OCI-LY7 (cell line): Measurements from ENCODE around the gene RDH13.

Source experiments
- EZH2phosphoT487 ChIP-seq: fragments of 200-600 bp; sonication (generic); IDR thresholded peaks from 2 replicates; pipeline ENCODE4 v1.6.1; 2018; ENCODE audit warnings: low read depth, borderline replicate concordance, mild to moderate bottlenecking, mixed run types, antibody characterized with exemption, low read length, moderate library complexity, mixed read lengths
- TF ChIP-seq, protein P1 (sequence below): fragments of 200-600 bp; sonication (generic); conservative IDR thresholded peaks from 2 replicates; pipeline ENCODE4 v1.5.1; 2014; ENCODE audit warnings: mild to moderate bottlenecking, antibody characterized with exemption, low read length, moderate library complexity, mixed read lengths

DNA sequence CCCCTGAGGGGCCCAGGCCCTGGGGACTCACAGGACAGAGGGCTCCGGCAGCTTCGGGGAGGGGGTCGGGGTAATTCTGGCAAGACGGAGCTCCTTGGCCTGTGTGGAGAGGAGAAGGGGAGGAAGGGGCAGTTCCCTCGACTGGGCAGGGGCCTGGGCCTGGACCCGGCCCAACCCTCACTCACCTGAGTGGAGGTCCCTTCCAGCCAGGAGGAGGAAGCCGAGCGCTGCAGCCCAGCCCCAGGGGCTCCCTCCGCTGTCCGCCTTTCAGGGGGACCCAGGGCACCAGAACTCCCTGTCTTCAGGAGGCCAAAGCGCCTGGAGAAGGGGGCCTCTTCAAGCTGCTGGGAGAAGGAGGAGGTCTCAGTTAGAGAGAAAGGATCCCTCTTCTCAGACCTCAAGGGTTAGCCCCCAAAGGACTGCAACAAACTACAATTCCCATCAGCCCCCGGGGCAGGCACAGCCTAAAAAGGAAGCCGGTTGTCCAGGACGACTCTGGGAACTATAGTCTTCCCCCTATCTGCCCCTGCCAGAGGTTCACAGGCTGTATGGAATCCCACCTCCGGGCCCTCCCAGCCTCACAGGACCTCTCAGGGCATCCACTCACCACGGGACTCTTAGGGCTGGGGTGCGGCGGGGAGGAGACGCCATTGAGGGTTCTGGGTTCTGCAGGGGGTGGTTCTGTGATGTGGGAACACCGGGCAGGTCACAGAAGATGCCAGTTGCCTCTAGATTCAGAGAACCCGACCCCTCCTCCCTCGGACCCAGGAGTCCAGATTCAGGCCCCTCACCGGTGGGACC is 32.5 kb upstream of the RDH13 start:
- TF ChIP-seq, protein P1, sequence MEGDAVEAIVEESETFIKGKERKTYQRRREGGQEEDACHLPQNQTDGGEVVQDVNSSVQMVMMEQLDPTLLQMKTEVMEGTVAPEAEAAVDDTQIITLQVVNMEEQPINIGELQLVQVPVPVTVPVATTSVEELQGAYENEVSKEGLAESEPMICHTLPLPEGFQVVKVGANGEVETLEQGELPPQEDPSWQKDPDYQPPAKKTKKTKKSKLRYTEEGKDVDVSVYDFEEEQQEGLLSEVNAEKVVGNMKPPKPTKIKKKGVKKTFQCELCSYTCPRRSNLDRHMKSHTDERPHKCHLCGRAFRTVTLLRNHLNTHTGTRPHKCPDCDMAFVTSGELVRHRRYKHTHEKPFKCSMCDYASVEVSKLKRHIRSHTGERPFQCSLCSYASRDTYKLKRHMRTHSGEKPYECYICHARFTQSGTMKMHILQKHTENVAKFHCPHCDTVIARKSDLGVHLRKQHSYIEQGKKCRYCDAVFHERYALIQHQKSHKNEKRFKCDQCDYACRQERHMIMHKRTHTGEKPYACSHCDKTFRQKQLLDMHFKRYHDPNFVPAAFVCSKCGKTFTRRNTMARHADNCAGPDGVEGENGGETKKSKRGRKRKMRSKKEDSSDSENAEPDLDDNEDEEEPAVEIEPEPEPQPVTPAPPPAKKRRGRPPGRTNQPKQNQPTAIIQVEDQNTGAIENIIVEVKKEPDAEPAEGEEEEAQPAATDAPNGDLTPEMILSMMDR, result no peak
- TF ChIP-seq EZH2phosphoT487, result no peak
